Effector memory CD8-positive, alpha-beta T cell (primary cell): Measurements from ENCODE around the gene ABCC1.

ENCODE experiments used
- ATAC-seq: fragments of 150-1000 bp; cut with Tn5 transposase; replicated peaks from 2 replicates; pipeline ENCODE4 v1.10.0; 2021; ENCODE audit warnings: mild to moderate bottlenecking, moderate library complexity
- DNase-seq, 3 experiments: peaks; one replicate each; pipeline ENCODE4 v3.0.0; 2021
- H3K27ac Mint-ChIP-seq, 2 donors: one replicate each; pipeline ENCODE4 v1.8.0; 2022; ENCODE audit warnings: mild to moderate bottlenecking in 2 of 2, mixed read lengths in 2 of 2, moderate library complexity in 2 of 2
- H3K27me3 Mint-ChIP-seq, 2 donors: one replicate each; pipeline ENCODE4 v1.8.0; 2022; ENCODE audit warnings: mixed read lengths in 2 of 2
- H3K36me3 Mint-ChIP-seq: one replicate; pipeline ENCODE4 v1.8.0; 2022; ENCODE audit warnings: mild to moderate bottlenecking, moderate library complexity, mixed read lengths; ENCODE audit not compliant: insufficient read depth
- H3K4me1 Mint-ChIP-seq, 2 donors: one replicate each; pipeline ENCODE4 v1.8.0; 2022; ENCODE audit warnings: low read depth in 2 of 2, mixed read lengths in 2 of 2
- H3K4me3 Mint-ChIP-seq, 2 donors: one replicate each; pipeline ENCODE4 v1.8.0; 2022; ENCODE audit warnings: mild to moderate bottlenecking in 2 of 2, mixed read lengths in 2 of 2, moderate library complexity in 2 of 2
- H3K9me3 Mint-ChIP-seq, 2 donors: one replicate each; pipeline ENCODE4 v1.8.0; 2022; ENCODE audit warnings: mixed read lengths in 2 of 2

ABCC1 gene

GRCh38 chr16:16107839-16108238 is 158.4 kb downstream of the ABCC1 start:
- Mint-ChIP-seq H3K27me3 (no peaks in the 10 kb centered on the region), H3K4me1 (peaks cover 0 to 2% of the 10 kb centered on the region in 2 donors), H3K36me3 (peaks cover 79% of the 10 kb centered on the region), H3K4me3 (no peak overlapping the region), H3K9me3 (no peaks in the 10 kb centered on the region), H3K27ac (no peak overlapping the region)
- ATAC-seq (no peak), DNase-seq (no peak)

GRCh38 chr16:16108759-16109158 is 159.3 kb downstream of the ABCC1 start:
- no peak for DNase-seq
- peaks cover 78% of the 10 kb centered on the region for H3K36me3 Mint-ChIP-seq

GRCh38 chr16:16109453-16110110 is 160.2 kb downstream of the ABCC1 start:
- no peak overlapping the region for H3K4me3 Mint-ChIP-seq
- ATAC-seq (no peak), DNase-seq (no peak)
- no peaks in the 10 kb centered on the region for H3K4me1 Mint-ChIP-seq
- no peaks in the 10 kb centered on the region for H3K9me3 Mint-ChIP-seq
- no peaks in the 10 kb centered on the region for H3K27me3 Mint-ChIP-seq
- H3K27ac Mint-ChIP-seq, result peak overlapping the region in 1 of 2 donors; percentile 59
- H3K36me3 Mint-ChIP-seq, result peaks cover 86% of the 10 kb centered on the region

More at GRCh38 chr16:16108759-16109158, 159.3 kb downstream of the ABCC1 start:
- no peak overlapping the region for H3K27ac Mint-ChIP-seq
- ATAC-seq, result no peak
- H3K27me3 Mint-ChIP-seq, result no peaks in the 10 kb centered on the region
- H3K4me3 Mint-ChIP-seq, result no peak overlapping the region
- H3K9me3 Mint-ChIP-seq, result no peaks in the 10 kb centered on the region
- H3K4me1 Mint-ChIP-seq, result peaks cover 0 to 2% of the 10 kb centered on the region in 2 donors

GRCh38 chr16:16110111-16110490 is 160.7 kb downstream of the ABCC1 start:
- Mint-ChIP-seq H3K4me3 (no peak overlapping the region), H3K4me1 (no peaks in the 10 kb centered on the region), H3K9me3 (no peaks in the 10 kb centered on the region), H3K36me3 (peaks cover 86% of the 10 kb centered on the region), H3K27me3 (no peaks in the 10 kb centered on the region), H3K27ac (peak overlapping the region in 1 of 2 donors; percentile 59)
- DNase-seq (no peak), ATAC-seq (no peak)

GRCh38 chr16:16111639-16112038 is 162.2 kb downstream of the ABCC1 start:
- Mint-ChIP-seq H3K36me3 (peaks cover 86% of the 10 kb centered on the region), H3K4me3 (no peak overlapping the region), H3K27ac (no peak overlapping the region), H3K27me3 (no peaks in the 10 kb centered on the region), H3K9me3 (no peaks in the 10 kb centered on the region), H3K4me1 (no peaks in the 10 kb centered on the region)
- ATAC-seq, result no peak
- DNase-seq, result no peak

- no peak overlapping the region for H3K4me3 Mint-ChIP-seq
- DNase-seq, result no peak
- H3K9me3 Mint-ChIP-seq, result no peaks in the 10 kb centered on the region
- H3K4me1 Mint-ChIP-seq, result no peaks in the 10 kb centered on the region
- H3K36me3 Mint-ChIP-seq, result peaks cover 85% of the 10 kb centered on the region
- ATAC-seq, result no peak
- H3K27ac Mint-ChIP-seq, result no peak overlapping the region
- H3K27me3 Mint-ChIP-seq, result no peaks in the 10 kb centered on the region
Observed at GRCh38 chr16:16112450-16113053, 163.1 kb downstream of the ABCC1 start.

GRCh38 chr16:16113076-16113475 is 163.7 kb downstream of the ABCC1 start:
- Mint-ChIP-seq H3K9me3 (no peaks in the 10 kb centered on the region), H3K4me1 (no peaks in the 10 kb centered on the region), H3K36me3 (peaks cover 83% of the 10 kb centered on the region), H3K27me3 (no peaks in the 10 kb centered on the region), H3K4me3 (no peak overlapping the region), H3K27ac (no peak overlapping the region)
- ATAC-seq, result no peak
- no peak for DNase-seq

- DNase-seq (no peak), ATAC-seq (no peak)
- Mint-ChIP-seq H3K9me3 (no peaks in the 10 kb centered on the region), H3K27ac (no peak overlapping the region), H3K4me3 (no peak overlapping the region), H3K27me3 (no peaks in the 10 kb centered on the region), H3K4me1 (peaks cover 0 to 13% of the 10 kb centered on the region in 2 donors), H3K36me3 (peaks cover 61% of the 10 kb centered on the region)
Observed at GRCh38 chr16:16116841-16117240, 167.4 kb downstream of the ABCC1 start.

- no peaks in the 10 kb centered on the region for H3K9me3 Mint-ChIP-seq
- no peak overlapping the region for H3K4me3 Mint-ChIP-seq
- H3K36me3 Mint-ChIP-seq, result peaks cover 63% of the 10 kb centered on the region
- DNase-seq (no peak), ATAC-seq (no peak)
- no peaks in the 10 kb centered on the region for H3K27me3 Mint-ChIP-seq
- peaks cover 0 to 13% of the 10 kb centered on the region in 2 donors for H3K4me1 Mint-ChIP-seq
- H3K27ac Mint-ChIP-seq, result no peak overlapping the region
Observed at GRCh38 chr16:16118337-16118736, 168.9 kb downstream of the ABCC1 start.

GRCh38 chr16:16120044-16120381 is 170.6 kb downstream of the ABCC1 start:
- peaks cover 4 to 6% of the 10 kb centered on the region in 2 donors for H3K9me3 Mint-ChIP-seq
- no peaks in the 10 kb centered on the region for H3K27me3 Mint-ChIP-seq
- peak overlapping the region in 1 of 2 donors; percentile 44 for H3K27ac Mint-ChIP-seq
- no peak overlapping the region for H3K4me3 Mint-ChIP-seq
- H3K36me3 Mint-ChIP-seq, result peaks cover 65% of the 10 kb centered on the region
- DNase-seq (no peak), ATAC-seq (no peak)
- H3K4me1 Mint-ChIP-seq, result peaks cover 0 to 13% of the 10 kb centered on the region in 2 donors

GRCh38 chr16:16120382-16121184 is 171.2 kb downstream of the ABCC1 start:
- Mint-ChIP-seq H3K27me3 (no peaks in the 10 kb centered on the region), H3K4me1 (peaks cover 0 to 13% of the 10 kb centered on the region in 2 donors), H3K36me3 (peaks cover 65% of the 10 kb centered on the region), H3K9me3 (peaks cover 4 to 6% of the 10 kb centered on the region in 2 donors), H3K27ac (peak overlapping the region in 1 of 2 donors; percentile 44), H3K4me3 (no peak overlapping the region)
- DNase-seq, result no peak
- ATAC-seq, result no peak

- Mint-ChIP-seq H3K4me1 (peaks cover 0 to 13% of the 10 kb centered on the region in 2 donors), H3K4me3 (no peak overlapping the region), H3K27me3 (no peaks in the 10 kb centered on the region), H3K27ac (peak overlapping the region in 1 of 2 donors; percentile 44), H3K36me3 (peaks cover 66% of the 10 kb centered on the region), H3K9me3 (peaks cover 4 to 6% of the 10 kb centered on the region in 2 donors)
- no peak for DNase-seq
- no peak for ATAC-seq
Observed at GRCh38 chr16:16121185-16121727, 171.8 kb downstream of the ABCC1 start.

- Mint-ChIP-seq H3K36me3 (peaks cover 58% of the 10 kb centered on the region), H3K27ac (no peak overlapping the region), H3K4me3 (no peak overlapping the region), H3K4me1 (peaks cover 0 to 13% of the 10 kb centered on the region in 2 donors), H3K27me3 (no peaks in the 10 kb centered on the region), H3K9me3 (peaks cover 4 to 6% of the 10 kb centered on the region in 2 donors)
- DNase-seq (no peak), ATAC-seq (no peak)
Observed at GRCh38 chr16:16122264-16122663, 172.8 kb downstream of the ABCC1 start.
